Karpas-422 (cell line): Measurements from ENCODE around the gene OR2L8. TPM values are rescaled to one million over a fixed set of nuclear protein-coding genes. Genes with fewer than 3 reads are reported as not detected.

Experiments used
- small RNA-seq: library from RNA; depleted of rRNA; stranded (forward); fragments of <200 nt; gene quantifications from one replicate; pipeline ENCODE3, GENCODE V24; 2014
- total RNA-seq: library from RNA; depleted of rRNA; stranded (reverse); fragments of >200 nt; shearing (Covaris generic); gene quantifications from 2 replicates; pipeline ENCODE4 v1.2.3, GENCODE V29; 2014; ENCODE audit warnings: low replicate concordance; rRNA removed

OR2L8 gene
- total RNA-seq, 1 experiment from 2014 or later, result not detected

Small RNAs within 50 kb of the gene (small RNA-seq; reads per million reads assigned to genes)
- gene RF00019, result not detected

Other genes starting within 250 kb of the OR2L8 start
- gene OR6F1, start 232.2 kb upstream of the OR2L8 start, total RNA-seq, result not detected in 2 replicates
- not detected in 2 replicates for gene OR14K1, start 210.2 kb upstream of the OR2L8 start, total RNA-seq
- not detected in 2 replicates for gene OR14A2, start 200.7 kb upstream of the OR2L8 start, total RNA-seq
- not detected in 2 replicates for gene OR1C1, start 188.3 kb upstream of the OR2L8 start, total RNA-seq
- gene OR14A16, start 124.7 kb upstream of the OR2L8 start, total RNA-seq, result not detected in 2 replicates
- not detected in 2 replicates for gene OR11L1, start 107.0 kb upstream of the OR2L8 start, total RNA-seq
- not detected in 2 replicates for gene TRIM58, start 91.7 kb upstream of the OR2L8 start, total RNA-seq
- not detected in 2 replicates for gene OR2W3, start 53.3 kb upstream of the OR2L8 start, total RNA-seq
- gene OR2T8, start 28.6 kb upstream of the OR2L8 start, total RNA-seq, result not detected in 2 replicates
- gene OR2AJ1, start 24.0 kb upstream of the OR2L8 start, total RNA-seq, result not detected in 2 replicates
- 0.22 TPM in 1 of 2 replicates, not detected in the other for gene OR2AK2, start 16.4 kb downstream of the OR2L8 start, total RNA-seq
- gene OR2L5, start 64.8 kb downstream of the OR2L8 start, total RNA-seq, result 0.19 TPM in 1 of 2 replicates, not detected in the other
- gene OR2L2, start 81.2 kb downstream of the OR2L8 start, total RNA-seq, result 0.07 TPM in 1 of 2 replicates, not detected in the other
- not detected in 2 replicates for gene OR2L3, start 98.0 kb downstream of the OR2L8 start, total RNA-seq
- not detected in 2 replicates for gene OR2L13, start 146.3 kb downstream of the OR2L8 start, total RNA-seq
- gene OR2M5, start 196.3 kb downstream of the OR2L8 start, total RNA-seq, result not detected in 2 replicates
- not detected in 2 replicates for gene OR2M2, start 226.0 kb downstream of the OR2L8 start, total RNA-seq
- not detected in 2 replicates for gene OR2M3, start 248.4 kb downstream of the OR2L8 start, total RNA-seq